Psoas muscle (tissue), 8 donors: ENCODE measurements around the gene WNK4. TPM values are rescaled to one million over a fixed set of nuclear protein-coding genes. Genes with fewer than 3 reads are reported as not detected.

Experiments
- ATAC-seq, 4 donors: fragments of 200-7000 bp; cut with Tn5 transposase; one replicate each; pipeline ENCODE4 v1.9.1; 2020; ENCODE audit warnings: moderate library complexity in 3 of 4, mild to moderate bottlenecking in 2 of 4
- DNase-seq, 2 donors: peaks; one replicate each; pipeline ENCODE4 v3.0.0-alpha.2; 2020
- H3K27ac ChIP-seq: fragments of 200-600 bp; one replicate; pipeline ENCODE4 v1.8.0; 2022
- H3K27me3 ChIP-seq, 3 donors: fragments of 200-600 bp in 1 of 3; one replicate each; pipeline versions ENCODE4 v1.6.1 to v1.8.0; 2013 to 2022; ENCODE audit warnings: low read length in 2 of 3, mild to moderate bottlenecking in 2 of 3, moderate library complexity in 1 of 3; ENCODE audit not compliant: insufficient read depth in 3 of 3
- H3K36me3 ChIP-seq, 2 donors: fragments of 200-600 bp in 1 of 2; one replicate each; pipeline versions ENCODE4 v1.6.1 to v1.8.0; 2013 to 2022; ENCODE audit warnings: low read depth in 1 of 2, mild to moderate bottlenecking in 1 of 2, moderate library complexity in 1 of 2; ENCODE audit not compliant: insufficient read depth in 1 of 2
- H3K4me1 ChIP-seq: fragments of 200-600 bp; one replicate; pipeline ENCODE4 v1.8.0; 2022
- H3K4me3 ChIP-seq: fragments of 200-600 bp; one replicate; pipeline ENCODE4 v1.8.0; 2022; ENCODE audit warnings: mild to moderate bottlenecking
- H3K9me3 ChIP-seq: fragments of 200-600 bp; one replicate; pipeline ENCODE4 v1.8.0; 2022
- WGBS, 3 donors: extraction: QIAGEN DNeasy Blood & Tissue Kit; methylation state at CpG; one replicate each; pipeline versions ENCODE4 v1.1.6 to v1.1.7; 2013; 5-methylcytosine and 5-hydroxymethylcytosine counted together
- intact Hi-C, 2 donors: fragments of 100-400 bp; cut with DNase I; formaldehyde crosslinking; loops; one replicate each; pipeline versions ENCODE4 v1.11.0 to v1.14.2; 2022
- polyA plus RNA-seq, 3 donors: library from polyadenylated mRNA; stranded (reverse); fragments of 200-250 nt; gene quantifications; one replicate each; pipeline ENCODE4 v1.2.3, GENCODE V29; 2013
- total RNA-seq, 4 donors: library from RNA; stranded (reverse); fragmentation: NEBNext Ultra II Directional in 2 of 4; extraction: Animal tissue kit (Norgen Biotek cat#: 25700) in 2 of 4; gene quantifications; one replicate each; pipeline versions ENCODE4 v1.2.1 to v1.2.4, GENCODE V29; 2021 to 2023
- TF ChIP-seq, protein P1 (sequence below): fragments of 200-600 bp; IDR thresholded peaks from one replicate; pipeline ENCODE4 v1.8.0; 2022; ENCODE audit warnings: antibody characterized with exemption
- donor health status: healthy with polysubstance abuse.
- donor health status: DM: no; HTN: no; CAD: no; lungs with moderate emphysema.
- donor health status: Bipolar disorder and iron deficiency.
- donor health status: healthy.
- donor health status: DM: yes; HTN: yes; CAD: no.
- donor health status: DM: no; HTN: no; CAD: no.
- donor health status: DM: no; HTN: no; CAD: no.
- donor health status: DM: yes; HTN: yes; CAD: no.

WNK4 gene
- total and polyA plus RNA-seq, 7 donors, result 0.01 to 0.30 (median 0.08) TPM; not detected in 3

DNA sequence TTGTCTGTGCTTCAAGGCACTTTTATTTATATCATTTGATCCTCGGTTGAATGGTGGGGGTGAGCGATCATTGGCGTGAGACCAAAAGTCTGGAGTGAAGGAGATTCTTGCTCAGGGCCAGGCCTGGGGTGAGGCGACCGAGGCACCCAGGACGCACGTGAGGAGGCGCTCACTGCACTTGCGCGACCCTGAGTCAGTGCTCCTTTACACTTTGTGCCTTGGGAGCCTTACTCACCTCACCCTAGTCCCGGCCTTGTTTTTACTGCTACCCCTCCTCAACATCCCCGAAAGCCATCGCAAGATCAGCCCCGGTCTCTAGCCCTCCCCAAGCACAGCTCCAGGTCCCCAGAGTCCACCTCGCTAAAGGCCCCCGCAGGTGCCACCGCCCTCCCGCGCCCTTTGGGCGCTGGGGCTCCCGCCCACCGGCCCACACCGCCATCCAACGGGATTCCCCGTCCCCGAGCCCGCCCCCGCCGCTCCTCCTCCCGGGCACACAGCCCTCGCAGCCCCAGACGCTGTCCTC is 36.1 kb upstream of the WNK4 start:
- 1% methylated on average over 22 to 32 of the region's 32 CpGs for WGBS, 3 donors
- Histone ChIP-seq H3K36me3 (peaks cover 0 to 2% of the 10 kb centered on the region in 2 donors), H3K9me3 (no peaks in the 10 kb centered on the region), H3K27ac (peak overlapping the region; percentile 88), H3K4me3 (peak overlapping the region; percentile 76), H3K4me1 (peaks cover 17% of the 10 kb centered on the region), H3K27me3 (no peaks in the 10 kb centered on the region)
- TF ChIP-seq, protein P1, sequence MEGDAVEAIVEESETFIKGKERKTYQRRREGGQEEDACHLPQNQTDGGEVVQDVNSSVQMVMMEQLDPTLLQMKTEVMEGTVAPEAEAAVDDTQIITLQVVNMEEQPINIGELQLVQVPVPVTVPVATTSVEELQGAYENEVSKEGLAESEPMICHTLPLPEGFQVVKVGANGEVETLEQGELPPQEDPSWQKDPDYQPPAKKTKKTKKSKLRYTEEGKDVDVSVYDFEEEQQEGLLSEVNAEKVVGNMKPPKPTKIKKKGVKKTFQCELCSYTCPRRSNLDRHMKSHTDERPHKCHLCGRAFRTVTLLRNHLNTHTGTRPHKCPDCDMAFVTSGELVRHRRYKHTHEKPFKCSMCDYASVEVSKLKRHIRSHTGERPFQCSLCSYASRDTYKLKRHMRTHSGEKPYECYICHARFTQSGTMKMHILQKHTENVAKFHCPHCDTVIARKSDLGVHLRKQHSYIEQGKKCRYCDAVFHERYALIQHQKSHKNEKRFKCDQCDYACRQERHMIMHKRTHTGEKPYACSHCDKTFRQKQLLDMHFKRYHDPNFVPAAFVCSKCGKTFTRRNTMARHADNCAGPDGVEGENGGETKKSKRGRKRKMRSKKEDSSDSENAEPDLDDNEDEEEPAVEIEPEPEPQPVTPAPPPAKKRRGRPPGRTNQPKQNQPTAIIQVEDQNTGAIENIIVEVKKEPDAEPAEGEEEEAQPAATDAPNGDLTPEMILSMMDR, result no peak
- ATAC-seq (peak; percentile 76 to 85 (median 80)), DNase-seq (peak; percentile 84 to 91)
- intact Hi-C loops, result loop anchor here in 1 of 2 donors (5.0 kb wide), 1 partner anchor 52 kb away; no protein-coding TSS in a partner anchor

DNA sequence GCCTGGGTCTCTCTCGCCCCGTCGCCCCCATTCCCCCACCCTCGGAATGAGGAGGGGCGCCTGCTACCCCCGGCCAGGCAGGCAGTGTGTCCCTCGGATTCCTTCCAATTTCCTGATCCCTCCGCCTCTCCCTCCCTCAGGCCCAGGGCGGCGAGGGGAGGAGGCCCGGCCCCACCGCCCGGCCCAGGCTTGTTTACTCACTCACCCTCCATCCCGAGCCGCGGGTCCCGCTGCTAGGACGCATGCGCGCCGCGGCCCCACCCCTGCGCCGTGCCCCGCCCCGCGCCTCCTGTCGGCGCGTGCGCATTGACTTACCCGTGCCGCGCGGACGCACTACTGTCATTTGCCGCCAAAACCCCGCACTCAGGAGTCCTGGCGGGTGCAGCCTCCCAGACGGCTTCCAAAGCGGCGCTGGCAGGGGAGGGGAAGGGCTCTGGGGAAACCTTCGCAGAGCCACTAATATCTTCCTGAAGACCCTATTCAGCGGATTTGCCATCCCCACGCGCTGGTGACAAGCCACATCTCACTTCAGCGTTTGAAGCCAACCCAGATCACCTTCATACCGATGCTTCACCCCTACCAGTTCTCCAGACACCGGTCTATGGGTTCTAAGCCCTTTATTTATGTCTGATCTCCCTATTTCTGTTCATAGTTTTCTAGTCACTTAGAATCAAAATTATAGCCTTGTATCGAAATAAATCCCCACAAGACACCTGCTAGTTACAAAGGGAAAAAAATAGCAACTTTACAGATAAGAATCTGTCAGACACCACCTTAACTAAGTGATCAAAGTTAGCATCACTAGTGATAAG is 35.4 kb upstream of the WNK4 start, which contains the start of gene EZH1:
Gene EZH1 (minus strand): TSS at position 235 of the 812 bp plus-strand sequence. CDS start 16,099 bp downstream, outside the sequence.
- DNase-seq (peak; percentile 90 to 96), ATAC-seq (peak; percentile 97 to 98 (median 98))
- H3K36me3 ChIP-seq, result peaks cover 0 to 2% of the 10 kb centered on the region in 2 donors
- peak within 1 kb of the TSS; percentile 76 for H3K4me3 ChIP-seq
- 4 to 7% (median 6%) methylated on average over 37 to 50 of the region's 50 CpGs for WGBS, 3 donors
- no peaks in the 10 kb centered on the region for H3K9me3 ChIP-seq
- H3K27me3 ChIP-seq, result no peaks in the 10 kb centered on the region
- H3K4me1 ChIP-seq, result peaks cover 17% of the 10 kb centered on the region
- intact Hi-C loops, result loop anchor here in 1 of 2 donors (5.0 kb wide), 1 partner anchor 53 kb away; no protein-coding TSS in a partner anchor
- peak within 1 kb of the TSS; percentile 88 for H3K27ac ChIP-seq
- TF ChIP-seq, protein P1, result no peak

DNA sequence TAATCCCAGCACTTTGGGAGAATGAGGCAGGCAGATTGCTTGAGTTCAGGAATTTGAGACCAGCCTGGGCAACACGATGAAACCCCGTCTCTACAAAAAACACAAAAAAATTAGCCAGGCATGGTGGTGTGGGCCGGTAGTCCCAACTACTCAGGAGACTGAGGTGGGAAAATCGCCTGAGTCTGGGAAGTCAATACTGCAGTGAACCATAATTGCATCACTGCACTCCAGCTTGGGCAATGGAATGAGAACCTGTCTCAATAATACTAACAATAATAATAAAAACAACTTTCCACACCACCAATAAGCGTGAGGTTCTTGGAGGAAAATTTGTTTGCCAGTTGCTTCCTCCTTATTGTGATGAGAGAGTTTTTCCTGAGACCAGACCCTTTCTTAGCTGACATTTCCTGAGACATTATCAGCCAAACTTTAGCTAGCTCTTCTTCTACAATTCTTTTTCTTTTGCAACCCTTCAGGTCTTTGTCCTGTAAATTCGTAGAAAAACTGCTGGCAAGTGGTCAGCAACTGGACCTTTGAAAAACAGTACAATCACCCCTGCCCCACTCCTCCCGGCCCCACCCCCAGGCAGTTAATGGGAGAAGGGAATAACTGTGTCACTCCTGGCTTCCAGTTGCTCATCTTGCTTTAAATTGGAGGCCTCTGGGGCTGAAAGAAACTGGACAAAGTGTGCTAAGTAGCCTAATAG is 32.1 kb upstream of the WNK4 start:
- ATAC-seq (no peak), DNase-seq (peak; percentile 57 to 75)
- TF ChIP-seq, protein P1, result no peak
- H3K4me1 ChIP-seq, result peaks cover 14% of the 10 kb centered on the region
- H3K4me3 ChIP-seq, result no peak overlapping the region
- intact Hi-C loops, result no loop called here
- 31 to 40% (median 35%) methylated on average over 7 of the region's 7 CpGs for WGBS, 3 donors
- H3K36me3 ChIP-seq, result no peaks in the 10 kb centered on the region
- H3K9me3 ChIP-seq, result no peaks in the 10 kb centered on the region
- peak overlapping the region; percentile 3 for H3K27ac ChIP-seq
- H3K27me3 ChIP-seq, result no peaks in the 10 kb centered on the region

DNA sequence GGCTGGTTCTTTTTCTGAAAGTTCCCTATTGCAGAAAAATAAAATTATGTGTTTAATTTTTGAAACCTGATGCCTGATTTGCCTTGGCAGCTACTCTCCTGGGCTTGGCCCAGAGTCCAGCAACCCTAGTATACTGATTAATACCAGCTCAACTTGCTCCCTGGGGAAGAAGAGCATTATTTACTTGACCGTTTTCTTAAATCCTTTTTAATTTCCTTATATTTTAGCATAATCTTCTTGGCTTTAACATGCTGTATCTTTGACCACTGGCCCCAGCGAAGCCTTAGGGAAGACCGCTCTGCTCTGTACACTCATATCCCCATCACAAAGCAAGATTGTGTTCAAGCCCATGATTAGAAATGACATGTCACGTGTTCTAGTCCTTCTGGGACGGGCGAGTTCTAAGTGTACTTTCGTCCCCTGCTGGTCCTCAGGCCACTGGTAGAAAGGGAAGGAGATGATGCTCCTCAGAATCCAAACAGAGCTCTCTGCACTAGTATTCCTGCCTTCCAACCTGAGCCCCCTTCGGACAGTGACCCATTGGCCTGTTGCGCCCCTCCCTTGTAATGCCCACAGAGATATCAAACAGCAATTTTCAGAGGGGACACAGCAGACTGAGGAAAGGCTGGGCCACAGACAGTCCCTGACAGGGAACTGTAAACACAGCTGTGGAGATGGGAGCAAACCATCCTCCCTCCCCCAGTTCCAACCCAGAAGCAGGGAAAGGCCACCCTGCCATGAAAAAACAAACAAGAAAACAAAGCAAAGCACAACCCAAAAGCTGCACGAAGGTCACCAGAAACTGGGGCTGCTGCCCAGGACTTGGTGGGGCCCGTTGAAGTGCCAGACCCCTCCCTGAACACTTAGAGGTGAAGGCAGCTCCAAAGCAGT is 31.3 kb upstream of the WNK4 start:
- H3K36me3 ChIP-seq, result no peaks in the 10 kb centered on the region
- peak overlapping the region; percentile 3 for H3K27ac ChIP-seq
- no peaks in the 10 kb centered on the region for H3K27me3 ChIP-seq
- intact Hi-C loops, result no loop called here
- H3K4me3 ChIP-seq, result no peak overlapping the region
- peaks cover 8% of the 10 kb centered on the region for H3K4me1 ChIP-seq
- DNase-seq (peak; percentile 35 to 69), ATAC-seq (no peak)
- 64 to 65% (median 65%) methylated on average over 11 of the region's 11 CpGs for whole genome bisulfite sequencing, 3 donors
- TF ChIP-seq, protein P1, result no peak
- no peaks in the 10 kb centered on the region for H3K9me3 ChIP-seq
